DND-41 (cell line): ENCODE measurements around the gene SREBF2.

Experiments used
- CTCF ChIP-seq: IDR thresholded peaks from 2 replicates; pipeline ENCODE4 v1.5.1; 2012; ENCODE audit warnings: borderline replicate concordance, low read length, moderate library complexity, mild to moderate bottlenecking; ENCODE audit not compliant: poor library complexity, severe bottlenecking; ENCODE audit errors: extremely low read depth
- EZH2 ChIP-seq: IDR thresholded peaks from 3 replicates; pipeline ENCODE4 v1.6.1; 2012; ENCODE audit warnings: borderline replicate concordance, low read depth, mild to moderate bottlenecking, moderate library complexity, low read length, inconsistent platforms; ENCODE audit not compliant: severe bottlenecking

GRCh38 chr22:41902932-41903421, 70.1 kb downstream of the SREBF2 start:
- no peak for TF ChIP-seq CTCF
- TF ChIP-seq EZH2 = no peak
